Activated CD8-positive, alpha-beta memory T cell treated with anti-CD3 and anti-CD28 coated beads for 36 hours (primary cell): Measurements from ENCODE around the gene EMC10. TPM values are rescaled to one million over a fixed set of nuclear protein-coding genes. Genes with fewer than 3 reads are reported as not detected.

ENCODE experiments used
- CTCF ChIA-PET: fragments of 350-600 bp; sonication (Branson Sonifier 250); formaldehyde crosslinking; loops from one replicate; lab custom pipeline; 2021; ENCODE audit warnings: antibody characterized with exemption; lab: Charles Lee
- POLR2A ChIA-PET: fragments of 350-600 bp; sonication (Branson Sonifier 250); formaldehyde crosslinking; loops from one replicate; lab custom pipeline; 2021; ENCODE audit warnings: antibody characterized with exemption; lab: Charles Lee
- total RNA-seq, 2 experiments: library from RNA; stranded (reverse); gene quantifications; one replicate each; pipeline ENCODE4 v1.2.3, GENCODE V29; 2021

Gene EMC10
- total RNA-seq, 2 experiments from 2014 or later: 65.0 to 67.0 TPM

- POLR2A ChIA-PET: no interaction called here
- CTCF ChIA-PET: no interaction called here
These were observed 14.1 kb downstream of the EMC10 start for GRCh38 chr19:50490411-50490811.

- ChIA-PET POLR2A (no interaction called here), CTCF (no interaction called here)
These were observed 14.7 kb downstream of the EMC10 start for GRCh38 chr19:50490991-50491472.

GRCh38 chr19:50492303-50493052 lies 16.2 kb downstream of the EMC10 start:
- CTCF ChIA-PET: no interaction called here
- POLR2A ChIA-PET: no interaction called here

GRCh38 chr19:50493171-50493570 lies 16.9 kb downstream of the EMC10 start:
- CTCF ChIA-PET: no interaction called here
- POLR2A ChIA-PET: no interaction called here

GRCh38 chr19:50494186-50495019 lies 18.1 kb downstream of the EMC10 start:
- ChIA-PET CTCF (interaction anchor here (0.7 kb wide), 1 partner anchor 193 kb away, joined by 3 read pairs; no protein-coding TSS in a partner anchor), POLR2A (interaction anchor here (0.6 kb wide), 1 partner anchor 201 kb away, joined by 8 read pairs; no protein-coding TSS in a partner anchor)

GRCh38 chr19:50495020-50495531 lies 18.8 kb downstream of the EMC10 start:
- ChIA-PET CTCF (no interaction called here), POLR2A (no interaction called here)

- CTCF ChIA-PET: interaction anchor here (0.6 to 0.7 kb wide), 2 partner anchors 91 to 168 kb away, joined by 3 read pairs; no protein-coding TSS in a partner anchor
- POLR2A ChIA-PET: no interaction called here
These were observed 20.1 kb downstream of the EMC10 start for GRCh38 chr19:50496189-50497021.

- POLR2A ChIA-PET: no interaction called here
- CTCF ChIA-PET: no interaction called here
These were observed 20.7 kb downstream of the EMC10 start for GRCh38 chr19:50497022-50497405.

- CTCF ChIA-PET: no interaction called here
These were observed 22.1 kb downstream of the EMC10 start for GRCh38 chr19:50498219-50499056.

GRCh38 chr19:50500060-50500752 lies 23.9 kb downstream of the EMC10 start:
- POLR2A ChIA-PET: no interaction called here
- CTCF ChIA-PET: no interaction called here

More at GRCh38 chr19:50498219-50499056, 22.1 kb downstream of the EMC10 start:
- POLR2A ChIA-PET: no interaction called here

GRCh38 chr19:50500753-50501151 lies 24.4 kb downstream of the EMC10 start:
- ChIA-PET POLR2A (no interaction called here), CTCF (no interaction called here)

GRCh38 chr19:50501186-50501567 lies 24.9 kb downstream of the EMC10 start:
- ChIA-PET POLR2A (no interaction called here), CTCF (no interaction called here)

- POLR2A ChIA-PET: no interaction called here
- CTCF ChIA-PET: no interaction called here
These were observed 25.5 kb downstream of the EMC10 start for GRCh38 chr19:50501568-50502475.

- POLR2A ChIA-PET: no interaction called here
- CTCF ChIA-PET: no interaction called here
These were observed 29.7 kb downstream of the EMC10 start for GRCh38 chr19:50505856-50506611.

GRCh38 chr19:50506700-50507099 lies 30.4 kb downstream of the EMC10 start:
- POLR2A ChIA-PET: no interaction called here
- CTCF ChIA-PET: no interaction called here

GRCh38 chr19:50507376-50507775 lies 31.1 kb downstream of the EMC10 start:
- ChIA-PET POLR2A (no interaction called here), CTCF (no interaction called here)
